Ishikawa (cell line): ENCODE results near the gene SLC38A5.

Source experiments
- CEBPB ChIP-seq: IDR thresholded peaks from 2 replicates; pipeline ENCODE4 v1.6.1; 2012
- CREB1 ChIP-seq: IDR thresholded peaks from 2 replicates; pipeline ENCODE4 v1.6.1; 2012; ENCODE audit warnings: low read depth
- EGR1 ChIP-seq: IDR thresholded peaks from 2 replicates; pipeline ENCODE4 v1.6.1; 2012
- EP300 ChIP-seq: IDR thresholded peaks from 2 replicates; pipeline ENCODE4 v1.6.1; 2012; ENCODE audit warnings: borderline replicate concordance
- FOXM1 ChIP-seq: IDR thresholded peaks from 2 replicates; pipeline ENCODE4 v1.6.1; 2012; ENCODE audit warnings: low read depth, borderline replicate concordance
- MAX ChIP-seq: IDR thresholded peaks from 2 replicates; pipeline ENCODE4 v1.6.1; 2012
- NFIC ChIP-seq: IDR thresholded peaks from 2 replicates; pipeline ENCODE4 v1.6.1; 2012
- RAD21 ChIP-seq: IDR thresholded peaks from 2 replicates; pipeline ENCODE4 v1.6.1; 2012; ENCODE audit warnings: low read depth
- REST ChIP-seq: IDR thresholded peaks from 2 replicates; pipeline ENCODE4 v1.6.1; 2012; ENCODE audit warnings: low read depth, mild to moderate bottlenecking
- TAF1 ChIP-seq: IDR thresholded peaks from 2 replicates; pipeline ENCODE4 v1.6.1; 2012; ENCODE audit warnings: low read depth, mild to moderate bottlenecking
- TCF12 ChIP-seq: IDR thresholded peaks from 2 replicates; pipeline ENCODE4 v1.6.1; 2012; ENCODE audit warnings: low read depth
- TEAD4 ChIP-seq: IDR thresholded peaks from 2 replicates; pipeline ENCODE4 v1.6.1; 2012
- USF1 ChIP-seq: IDR thresholded peaks from 2 replicates; pipeline ENCODE4 v1.6.1; 2012
- YY1 ChIP-seq: IDR thresholded peaks from 2 replicates; pipeline ENCODE4 v1.6.1; 2012; ENCODE audit warnings: low read depth
- ZBTB7A ChIP-seq: IDR thresholded peaks from 2 replicates; pipeline ENCODE4 v1.6.1; 2012; ENCODE audit warnings: low read depth

SLC38A5 gene

GRCh38 chrX:48471504-48471903 lies 1.4 kb upstream of the SLC38A5 start:
- TF ChIP-seq MAX (no peak), TCF12 (no peak)

GRCh38 chrX:48470833-48471118 lies 716 bp upstream of the SLC38A5 start:
- no peak for TF ChIP-seq CEBPB
- no peak for TF ChIP-seq TEAD4
- TF ChIP-seq RAD21, result no peak
- TF ChIP-seq USF1, result no peak
- no peak for TF ChIP-seq EP300
- TF ChIP-seq TCF12, result no peak
- TF ChIP-seq REST, result no peak
- no peak for TF ChIP-seq FOXM1

- TF ChIP-seq REST, result no peak
- TF ChIP-seq USF1, result no peak
- no peak for TF ChIP-seq EP300
- no peak for TF ChIP-seq NFIC
These were observed 1.1 kb downstream of the SLC38A5 start for GRCh38 chrX:48468693-48469691.

- TF ChIP-seq TEAD4 (no peak), TCF12 (no peak), TAF1 (no peak), FOXM1 (no peak), CEBPB (no peak), ZBTB7A (no peak), RAD21 (no peak), USF1 (no peak), NFIC (no peak), CREB1 (no peak), EP300 (no peak), MAX (no peak), EGR1 (no peak), REST (no peak), YY1 (no peak)
These were observed 1.8 kb downstream of the SLC38A5 start for GRCh38 chrX:48468247-48468671.

- no peak for TF ChIP-seq YY1
- TF ChIP-seq REST, result no peak
- TF ChIP-seq NFIC, result no peak
- no peak for TF ChIP-seq MAX
- TF ChIP-seq CEBPB, result no peak
These were observed 2.7 kb downstream of the SLC38A5 start for GRCh38 chrX:48467281-48467761.
